GM11168 (cell line): ENCODE results near the gene MACROD1.
"Not testable (repeated sequence)": the region's sequence is repeated elsewhere in the genome, so short reads cannot be mapped to it uniquely, and the experiment has no call there.

Experiments
- in situ Hi-C: fragments of 300-500 bp; cut with MboI; formaldehyde crosslinking; loops from one replicate; pipeline ENCODE4 v1.12.0; 2022; ENCODE audit warnings: low sequenced_read_pairs; ENCODE audit not compliant: unreplicated experiment

The MACROD1 gene

DNA sequence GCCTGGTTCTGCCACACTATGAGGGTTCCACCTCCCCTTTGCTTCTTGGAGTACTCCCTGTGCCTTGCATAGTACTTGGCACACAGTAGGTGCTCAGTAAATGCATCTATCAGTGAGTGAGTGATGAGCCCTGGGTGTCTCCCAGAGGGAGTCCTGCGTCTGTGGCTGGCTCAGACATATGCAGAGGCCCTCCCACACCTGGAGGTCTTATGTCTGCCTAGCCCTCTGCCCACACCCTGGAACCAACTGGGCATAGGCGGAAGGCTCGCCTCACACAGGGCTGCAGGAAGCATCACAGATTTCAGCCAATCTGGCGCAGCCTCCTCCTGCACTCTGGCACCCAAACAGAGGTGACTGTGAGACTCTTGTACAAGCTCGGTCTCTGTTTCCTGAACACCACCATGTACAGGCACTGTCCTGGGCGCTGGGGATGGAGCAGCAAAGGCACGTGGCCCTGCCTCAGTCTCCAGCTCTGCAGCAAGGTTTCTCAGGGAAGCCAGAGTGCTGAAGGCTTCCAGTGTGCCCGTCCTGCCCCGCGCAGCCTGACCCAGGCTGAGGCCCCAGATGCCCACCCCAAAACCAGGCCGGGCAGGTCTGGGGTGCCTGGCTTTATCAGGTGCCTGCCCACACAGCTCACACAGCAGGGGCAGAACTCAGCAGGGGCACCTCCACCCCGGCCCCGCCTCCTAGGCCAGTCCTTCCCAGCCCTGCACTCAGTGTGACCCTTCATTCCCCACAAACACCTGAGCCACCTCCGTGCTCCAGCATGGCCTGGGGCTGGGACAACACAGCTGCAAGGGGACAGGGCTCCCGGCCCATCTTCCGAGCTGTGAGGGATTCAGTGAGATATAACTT lies 103.5 kb downstream of the MACROD1 start:
- in situ Hi-C loops, result no loop called here

DNA sequence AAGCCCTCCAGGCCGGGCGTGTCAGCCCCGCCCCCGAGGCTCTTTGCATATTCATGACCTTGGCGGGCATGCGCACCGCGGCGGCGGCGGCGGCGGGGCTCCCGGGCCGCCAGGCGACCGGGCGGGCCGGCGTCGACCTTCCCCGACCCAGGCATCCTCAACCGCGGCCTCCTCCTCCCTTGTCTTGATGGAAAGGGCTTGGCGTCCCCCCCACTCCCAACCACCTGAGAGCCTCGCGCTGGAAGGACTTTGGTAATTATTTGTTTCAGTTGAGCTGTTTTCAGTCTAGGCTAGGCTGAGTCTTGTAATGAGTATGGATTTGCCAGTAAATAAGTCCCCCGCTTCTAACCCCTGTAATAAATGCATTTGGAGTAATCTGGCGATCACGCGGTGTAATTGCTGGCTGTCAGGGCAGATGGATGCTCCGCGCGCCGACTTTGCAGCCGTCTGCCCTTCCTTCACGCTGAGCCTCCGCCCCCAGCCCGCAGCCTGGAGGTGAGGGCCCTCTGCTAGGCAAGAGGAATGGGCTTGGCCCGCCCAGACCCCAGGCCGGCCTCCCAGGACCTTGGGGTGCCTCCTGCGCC lies 105.0 kb downstream of the MACROD1 start:
- in situ Hi-C loops, result no loop called here

DNA sequence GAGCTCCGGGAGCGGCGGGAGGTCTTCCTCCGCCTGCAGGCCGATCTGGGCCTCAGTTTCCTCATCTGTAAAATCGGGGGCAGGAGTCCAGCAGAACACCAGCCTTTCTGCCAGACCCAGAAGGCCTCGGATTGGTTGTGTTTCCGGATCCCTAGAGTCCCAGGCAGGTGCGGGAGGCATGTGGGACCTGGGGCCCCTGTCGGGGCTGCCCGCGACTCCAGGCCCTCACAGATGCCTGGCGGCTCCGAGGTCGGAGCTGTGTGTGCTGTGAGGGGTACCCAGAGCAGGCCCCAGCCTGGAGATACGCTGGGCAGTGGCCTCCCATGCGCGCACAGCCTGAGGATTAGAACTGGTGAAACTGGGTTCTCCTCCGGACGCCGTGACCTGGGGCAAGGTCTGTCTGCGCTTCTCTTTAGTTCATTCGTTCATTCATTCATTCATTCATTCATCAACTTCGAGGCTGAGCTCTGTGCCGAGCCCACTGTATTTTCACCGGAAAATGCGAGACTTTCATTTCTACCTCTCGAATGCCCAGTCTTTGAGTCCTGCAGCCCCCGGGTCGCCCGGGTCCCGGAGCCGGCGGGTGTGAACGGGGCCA lies 105.6 kb downstream of the MACROD1 start:
- in situ Hi-C loops, result no loop called here

DNA sequence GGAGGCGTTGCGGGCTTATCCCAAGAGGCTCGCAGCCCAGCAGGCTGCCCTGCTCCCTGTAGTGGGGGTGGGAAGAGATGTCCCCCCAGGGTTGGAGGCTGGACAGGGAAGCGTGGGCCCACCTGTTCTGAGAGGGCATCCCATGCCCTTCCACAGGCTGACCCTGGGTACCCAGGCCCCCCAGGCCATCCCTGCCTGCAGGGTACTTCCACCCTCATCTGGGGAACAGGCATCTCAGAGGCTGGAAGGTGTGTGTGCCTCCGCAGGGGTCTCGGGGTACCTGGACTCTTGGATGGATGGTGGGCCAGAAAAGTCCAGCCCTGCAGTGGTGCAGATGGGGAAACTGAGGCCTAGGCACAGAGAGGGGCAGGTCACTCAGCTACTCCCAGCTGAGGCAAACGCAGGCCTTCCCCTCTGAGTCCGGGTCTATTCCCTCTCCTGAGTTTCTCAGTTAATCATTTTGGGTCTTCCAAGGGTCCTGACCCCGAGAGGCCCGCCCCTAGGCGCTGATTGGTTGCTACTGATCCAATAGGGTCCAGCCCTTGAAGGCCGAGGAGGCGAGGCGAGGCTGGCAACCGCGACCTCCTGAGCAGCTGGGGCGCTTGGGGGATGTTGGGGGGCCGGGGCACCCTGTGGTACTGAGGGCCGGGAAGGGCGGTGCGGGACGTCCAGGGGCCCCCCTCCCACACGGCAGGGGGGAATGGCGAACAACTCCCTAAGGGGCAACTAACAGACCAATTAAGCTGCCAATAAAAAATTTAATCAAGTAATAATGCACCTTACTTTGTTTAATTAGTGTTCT lies 106.4 kb downstream of the MACROD1 start:
- in situ Hi-C loops, result no loop called here

DNA sequence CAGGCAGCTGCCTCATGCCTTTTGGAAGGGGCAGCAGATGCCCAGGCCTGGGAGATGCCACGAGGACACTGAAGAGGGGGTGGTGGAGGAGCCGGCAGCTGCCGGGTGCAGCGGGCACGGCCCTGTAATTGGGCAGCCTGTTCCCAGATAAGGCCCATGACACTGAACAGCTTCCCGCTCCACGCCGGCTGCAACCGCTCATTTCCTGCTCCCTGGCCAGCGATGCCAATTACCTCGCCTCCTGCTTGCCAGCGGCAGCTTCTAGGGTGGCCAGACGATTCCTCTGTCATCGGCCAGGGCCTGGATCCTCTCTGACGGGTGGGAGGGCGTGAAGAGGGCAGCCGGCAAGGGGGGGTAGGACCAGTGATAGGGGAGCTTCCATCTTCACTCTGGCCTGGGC lies 107.4 kb downstream of the MACROD1 start:
- in situ Hi-C loops, result no loop called here

DNA sequence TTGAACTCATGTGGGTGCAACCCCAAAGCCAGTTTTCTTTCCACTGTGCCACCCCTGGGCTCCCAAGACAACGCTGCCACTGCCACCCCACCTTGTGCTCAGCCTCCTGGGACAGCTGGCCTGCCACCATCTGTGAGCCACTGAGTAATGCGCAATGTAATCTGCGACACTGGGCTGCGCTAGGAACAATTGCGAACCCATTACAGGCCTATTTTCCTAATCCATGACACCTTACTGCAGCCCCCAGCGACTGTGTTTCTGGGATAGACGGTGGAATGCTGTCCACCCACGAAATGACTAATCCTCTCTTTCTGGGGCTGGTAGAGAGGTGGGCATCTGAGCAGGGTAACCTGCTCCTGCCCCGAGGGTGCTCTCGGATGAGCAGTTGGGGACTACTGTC lies 108.0 kb downstream of the MACROD1 start:
- in situ Hi-C loops, result no loop called here

DNA sequence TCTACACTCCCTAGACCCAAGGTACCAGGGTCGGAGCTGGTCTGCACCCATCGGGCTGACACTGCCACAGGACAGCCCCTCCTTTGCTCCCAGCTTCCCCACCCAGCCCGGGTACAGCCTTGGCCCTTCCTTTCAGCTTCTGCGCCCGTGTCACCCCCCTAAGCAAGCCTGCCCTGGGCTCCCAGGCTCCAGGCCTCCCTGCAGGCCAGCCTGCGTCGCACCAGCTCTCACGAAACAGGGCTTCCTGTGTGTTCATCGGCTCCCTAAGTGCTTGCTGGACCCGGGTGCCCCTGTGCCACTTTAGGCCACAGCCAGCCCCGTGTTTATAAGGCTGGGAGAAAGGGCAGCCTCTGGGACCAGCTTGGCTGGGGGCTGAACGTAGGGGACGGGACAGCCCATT lies 109.1 kb downstream of the MACROD1 start:
- in situ Hi-C loops, result no loop called here

DNA sequence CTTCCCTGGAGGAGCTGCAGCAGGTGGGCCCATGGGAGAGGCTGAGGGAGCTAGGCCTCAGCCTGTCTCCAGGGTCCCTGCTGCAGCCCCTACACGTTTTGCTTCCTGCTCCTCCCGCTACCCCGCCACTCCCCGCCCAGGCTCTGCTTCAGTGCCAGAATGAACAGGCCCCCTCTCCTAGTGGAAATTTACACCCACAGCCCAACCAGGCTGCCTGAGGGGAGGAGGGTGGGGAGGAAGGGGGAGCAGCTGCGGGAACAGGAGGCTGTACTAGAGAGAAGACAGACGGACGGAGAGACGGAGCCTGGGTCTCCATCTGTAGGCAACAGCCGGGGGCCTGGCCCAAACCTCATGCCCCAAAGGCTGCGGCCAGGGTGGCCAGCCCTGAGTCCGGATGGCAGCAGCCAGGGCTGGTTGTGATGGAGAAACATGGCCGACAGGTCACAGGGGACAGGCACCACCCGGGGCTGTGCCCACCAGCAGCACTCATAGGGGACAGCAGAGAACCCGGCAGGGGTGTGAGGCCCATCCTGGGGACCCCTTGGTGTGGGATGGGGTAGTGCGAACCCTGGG lies 109.6 kb downstream of the MACROD1 start:
- in situ Hi-C loops, result no loop called here

DNA sequence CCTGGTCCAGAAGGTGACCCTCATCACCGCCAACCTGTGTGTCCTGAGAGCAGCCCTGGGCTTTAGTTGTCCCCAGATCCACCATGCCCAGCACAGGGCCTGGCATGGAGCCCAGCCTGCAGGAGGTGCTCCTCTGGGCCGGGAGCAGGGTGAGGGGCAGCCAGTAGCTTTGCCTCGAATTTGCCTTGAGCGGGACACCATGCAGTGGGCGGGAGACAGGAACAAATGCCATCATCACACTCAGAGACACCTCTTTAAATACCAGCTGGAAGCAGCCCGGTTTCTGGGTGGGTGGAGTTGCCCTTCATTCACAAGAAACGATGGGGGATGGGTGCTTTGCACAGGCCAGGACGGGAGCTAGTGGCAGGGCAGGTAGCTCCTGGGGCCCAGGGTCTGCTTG lies 110.8 kb downstream of the MACROD1 start:
- in situ Hi-C loops, result no loop called here

DNA sequence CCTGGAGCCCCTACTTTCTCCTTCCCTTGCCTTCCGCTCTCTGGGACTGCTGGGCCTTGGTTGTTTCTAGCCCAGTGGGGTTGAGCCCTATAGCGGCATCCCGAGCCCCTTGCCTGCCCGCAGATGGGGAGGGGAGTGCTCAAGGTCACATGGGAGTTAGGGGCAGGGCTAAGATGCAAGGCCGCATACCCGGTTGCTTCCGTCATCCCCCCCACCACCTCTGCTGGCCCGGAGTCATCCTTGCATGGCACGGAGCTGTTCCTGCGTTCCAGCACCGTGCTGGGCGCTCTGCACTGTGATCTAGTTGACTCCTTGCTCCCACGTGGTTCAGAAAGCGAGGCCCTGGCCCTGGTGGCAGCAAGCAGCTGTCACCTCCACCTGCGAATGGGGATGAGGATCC lies 112.2 kb downstream of the MACROD1 start:
- in situ Hi-C loops, result no loop called here

DNA sequence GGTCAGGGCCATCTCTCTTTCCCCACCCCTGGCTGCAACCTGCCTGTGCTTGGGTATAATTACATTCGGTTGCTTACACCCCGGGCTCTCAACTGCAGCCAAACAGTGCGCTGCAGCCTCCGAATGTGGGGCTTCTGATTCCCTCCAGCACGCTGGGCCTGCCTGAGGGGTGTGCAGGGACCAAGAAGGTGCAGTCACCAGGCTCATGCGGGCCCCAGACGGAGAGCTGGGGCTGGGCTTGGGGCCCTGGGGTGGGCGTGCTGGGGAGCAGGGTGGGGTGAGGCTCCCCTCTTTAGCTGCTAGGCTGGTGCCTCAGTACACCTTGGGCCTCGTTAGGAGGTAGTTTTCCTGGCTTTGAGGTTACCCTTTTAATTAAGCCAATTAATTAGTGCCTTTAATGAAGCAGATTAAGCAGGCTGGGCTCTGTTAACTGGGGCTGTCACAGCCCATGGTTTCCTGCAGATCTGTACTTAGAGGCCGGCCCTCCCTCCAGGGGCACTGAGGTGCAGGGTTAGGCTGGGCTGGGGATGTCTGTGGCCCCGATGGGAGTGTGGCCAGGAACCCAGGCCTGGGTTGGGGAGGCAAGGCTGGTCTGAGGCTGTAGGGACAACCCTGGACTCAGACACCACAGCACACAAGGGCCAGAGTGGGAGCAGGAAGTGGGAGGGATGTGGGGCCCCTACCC lies 112.8 kb downstream of the MACROD1 start:
- in situ Hi-C loops, result no loop called here

DNA sequence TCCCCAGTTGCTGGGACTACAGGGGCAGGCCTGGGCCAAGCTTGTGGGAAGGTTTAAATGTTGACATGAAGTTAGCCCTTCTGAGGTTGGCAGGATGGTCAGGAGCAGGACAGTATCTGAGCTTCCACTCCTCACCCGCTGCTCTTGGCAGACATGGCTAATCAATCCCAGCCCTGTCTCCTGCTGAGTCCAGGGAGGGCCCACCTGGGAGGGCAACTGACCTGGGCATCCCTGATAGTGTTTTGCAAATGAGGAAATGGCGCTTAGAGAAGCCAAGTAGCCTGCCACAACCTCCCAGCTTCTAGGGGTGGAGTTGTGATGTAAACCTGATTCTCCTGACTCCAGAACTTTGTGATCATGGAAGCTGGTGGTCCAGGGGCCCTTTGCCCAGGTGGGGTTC lies 113.5 kb downstream of the MACROD1 start:
- in situ Hi-C loops, result no loop called here

DNA sequence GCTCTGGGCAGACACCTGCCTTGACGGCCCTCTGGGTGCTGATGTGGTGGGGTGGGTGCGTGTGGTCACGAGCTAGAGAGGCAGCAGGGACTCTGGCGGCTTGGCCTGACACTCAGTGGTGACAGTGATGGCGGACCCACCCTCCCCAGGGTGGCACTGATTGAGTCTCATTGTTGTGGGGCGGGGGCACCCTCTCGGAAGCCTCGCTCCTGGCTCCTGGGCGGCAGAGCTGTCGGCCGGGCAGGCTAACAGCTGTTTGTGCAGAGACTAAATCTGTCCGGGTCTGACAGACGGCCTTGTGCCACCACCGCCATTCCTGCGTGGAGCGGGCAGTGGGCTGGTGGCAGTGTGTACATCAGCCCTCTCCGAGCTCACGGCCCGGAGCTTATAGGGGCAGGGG lies 114.6 kb downstream of the MACROD1 start:
- in situ Hi-C loops, result no loop called here

DNA sequence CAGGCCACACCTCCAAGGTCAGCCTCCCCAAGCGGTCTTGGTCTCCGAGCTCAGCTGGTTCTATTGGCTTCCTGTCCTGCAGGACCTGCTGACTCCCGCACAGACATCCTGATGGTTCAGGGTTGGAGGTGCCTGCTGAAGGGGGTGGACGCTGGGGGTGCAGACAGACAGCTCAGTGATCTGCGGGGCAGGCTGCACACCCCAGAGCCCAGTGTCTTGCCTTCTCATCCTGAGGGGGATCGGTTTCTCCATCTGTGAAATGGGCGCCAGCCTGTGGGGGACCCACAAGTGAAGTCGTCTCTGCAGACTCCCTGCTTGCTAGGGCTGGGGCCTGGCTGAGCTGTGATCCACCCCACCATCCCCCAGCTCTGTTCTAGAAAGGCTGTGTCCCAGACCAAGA lies 116.4 kb downstream of the MACROD1 start:
- in situ Hi-C loops, result no loop called here

DNA sequence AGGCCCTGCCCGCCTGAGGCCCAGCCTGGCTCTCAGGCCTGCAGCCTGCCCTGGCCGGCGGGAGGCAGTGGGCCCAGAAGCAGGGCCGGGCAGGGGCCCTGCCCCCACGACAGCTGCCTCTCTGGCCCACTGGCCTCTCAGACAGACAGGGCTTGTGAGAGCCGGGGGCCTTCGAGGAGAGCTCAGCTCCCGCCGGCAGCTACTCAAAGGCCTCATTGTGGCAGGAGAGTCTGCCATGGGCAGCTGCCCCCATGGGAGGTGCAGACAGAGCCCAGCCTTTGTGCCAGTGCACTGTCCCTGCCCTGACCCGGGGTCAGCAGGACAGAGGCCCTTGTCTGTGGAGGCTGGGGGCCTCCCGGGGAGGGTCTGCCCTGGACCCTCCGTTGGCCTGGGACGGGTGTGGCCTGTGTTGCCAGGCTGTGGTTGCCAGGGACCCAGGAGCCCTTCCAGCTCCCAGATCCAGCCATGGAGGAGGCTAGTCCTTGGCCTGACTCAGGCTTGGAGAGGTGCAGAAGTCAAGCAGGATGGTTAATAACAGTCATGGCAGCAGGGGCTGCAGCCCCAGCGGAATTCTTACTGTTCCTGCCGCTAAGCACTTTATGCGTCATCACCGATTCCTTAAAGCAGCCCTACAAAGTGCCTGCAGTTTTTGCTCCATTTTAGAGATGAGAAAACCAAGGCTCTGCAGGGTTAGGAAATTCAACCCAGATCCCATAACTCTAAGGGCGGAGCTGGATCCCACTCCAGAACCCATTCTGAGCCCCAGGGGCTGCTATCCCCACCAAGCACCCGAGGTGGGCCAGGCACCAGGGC lies 117.7 kb downstream of the MACROD1 start:
- in situ Hi-C loops, result no loop called here

DNA sequence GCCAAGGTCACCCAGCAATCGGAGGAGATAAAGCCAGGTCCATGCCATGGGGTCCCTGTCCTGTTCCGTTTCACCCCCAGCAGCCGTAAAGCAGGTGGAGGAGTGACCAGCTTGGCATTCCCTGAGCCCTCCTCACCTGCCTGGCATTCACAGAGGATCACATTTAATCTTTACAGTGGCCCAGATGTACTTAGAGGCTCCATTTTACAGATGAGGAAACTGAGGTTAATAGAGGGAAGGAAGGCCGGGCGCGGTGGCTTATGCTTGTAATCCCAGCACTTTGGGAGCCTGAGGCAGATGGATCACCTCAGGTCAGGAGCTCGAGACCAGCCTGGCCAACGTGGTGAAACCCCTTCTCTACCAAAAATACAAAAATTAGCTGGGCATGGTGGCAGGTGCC lies 118.5 kb downstream of the MACROD1 start:
- in situ Hi-C loops, result not testable (repeated sequence)

DNA sequence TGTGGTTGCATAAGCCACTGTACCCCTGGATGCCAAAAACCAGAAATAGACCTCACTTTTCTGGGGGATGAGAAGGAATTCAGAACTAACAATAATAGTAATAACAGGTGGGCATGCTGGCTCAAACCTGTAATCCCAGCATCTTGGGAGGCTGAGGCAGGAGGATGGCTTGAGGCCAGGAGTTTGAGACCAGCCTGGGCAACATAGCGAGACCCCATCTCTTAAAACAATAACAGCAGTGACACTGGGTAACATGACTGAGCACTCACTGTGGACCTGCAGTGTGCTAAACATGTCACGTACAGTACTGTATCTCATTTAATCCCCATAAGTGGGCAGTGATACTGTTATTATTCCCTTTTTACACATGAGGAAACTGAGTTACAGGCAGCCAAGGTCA lies 120.2 kb downstream of the MACROD1 start:
- in situ Hi-C loops, result no loop called here

DNA sequence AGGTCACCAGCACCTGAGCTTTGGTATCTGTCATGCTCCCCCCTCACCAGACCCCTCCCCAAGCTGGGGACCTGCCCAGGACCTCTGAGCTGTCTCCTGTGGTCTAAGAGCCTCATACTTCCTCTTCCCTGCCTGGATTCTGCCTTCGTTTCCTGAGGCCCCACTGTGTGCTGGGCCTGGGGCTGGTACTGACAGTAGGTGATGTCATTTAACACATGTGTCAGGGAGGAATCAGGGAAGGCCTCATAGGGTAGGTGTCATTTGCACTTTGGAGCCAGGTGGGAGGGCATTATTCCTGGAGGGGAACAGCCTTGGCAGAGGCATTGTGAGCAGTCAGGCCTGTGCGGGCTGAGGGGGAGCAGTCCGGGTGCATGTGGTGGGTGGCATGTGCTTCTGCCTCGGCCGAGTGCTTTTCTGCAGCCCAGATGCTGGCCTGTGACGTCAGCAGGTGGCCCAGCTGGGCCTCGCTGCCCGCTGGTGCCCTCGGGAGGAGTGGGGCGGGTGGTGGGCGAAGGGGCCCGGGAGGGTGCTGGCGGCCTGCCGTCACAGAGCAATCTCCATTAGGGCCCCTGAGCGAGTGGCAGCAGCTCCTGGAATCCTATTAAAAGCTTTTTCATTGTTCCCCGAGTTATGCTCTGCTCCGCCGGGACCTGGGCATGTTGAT lies 121.1 kb downstream of the MACROD1 start:
- in situ Hi-C loops, result no loop called here

DNA sequence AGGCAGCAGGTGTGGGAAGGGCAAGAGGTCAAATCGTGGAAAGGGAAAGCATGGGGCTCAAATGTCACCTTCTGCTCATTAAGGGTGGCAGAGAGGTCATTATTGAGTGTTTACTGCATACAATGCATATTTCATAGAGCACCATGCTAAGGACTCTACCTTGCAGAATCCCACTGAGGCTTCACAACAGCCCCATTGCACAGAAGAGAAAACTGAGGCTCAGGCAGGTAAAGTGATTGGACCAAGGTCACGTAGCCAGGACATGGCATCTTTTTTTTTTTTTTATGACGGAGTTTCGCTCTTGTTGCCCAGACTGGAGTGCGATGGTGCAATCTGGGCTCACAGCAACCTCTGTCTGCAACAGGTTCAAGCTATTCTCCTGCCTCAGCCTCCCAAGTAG lies 122.4 kb downstream of the MACROD1 start:
- in situ Hi-C loops, result no loop called here
